Endothelial cell of umbilical vein (primary cell): ENCODE results near the gene TLR5. TPM values are rescaled to one million over a fixed set of nuclear protein-coding genes. Genes with fewer than 3 reads are reported as not detected.

Experiments used
- BruUV-seq: library from RNA; stranded (reverse); fragments of 400-500 nt; replicated peaks from 2 replicates; lab custom pipeline; 2021; lab: Mats Ljungman, UMichigan
- CTCF ChIA-PET: fragments of 300-600, 350-600 bp; sonication (Branson Sonifier 250); formaldehyde crosslinking; loops from one replicate; lab custom pipeline; 2021; ENCODE audit warnings: antibody characterized with exemption, inconsistent platforms; lab: Charles Lee
- POLR2A ChIA-PET: fragments of 300-600, 350-600 bp; sonication (Branson Sonifier 250); formaldehyde crosslinking; loops from one replicate; lab custom pipeline; 2021; ENCODE audit warnings: antibody characterized with exemption, inconsistent platforms; lab: Charles Lee
- DNase-seq: peaks from one replicate; pipeline ENCODE4 v3.0.0-alpha.2; 2011; ENCODE audit warnings: low read depth, low spot score
- FAIRE-seq: peaks from 2 replicates; lab custom pipeline; 2011; peaks lifted over from hg19 to GRCh38; lab: Jason Lieb, UNC
- H2AFZ ChIP-seq: 2 replicates; pipeline ENCODE4 v1.6.0; 2012; ENCODE audit warnings: low read depth, low read length, control low read depth, inconsistent platforms
- H3K27ac ChIP-seq: 2 replicates; pipeline ENCODE4 v1.5.1; 2011; ENCODE audit warnings: low read depth, mild to moderate bottlenecking, control low read depth, low read length, moderate library complexity; ENCODE audit not compliant: insufficient read depth
- H3K27me3 ChIP-seq, 2 experiments: 2 replicates each; pipeline versions ENCODE4 v1.6.0 to v1.6.1; 2011; ENCODE audit warnings: low read length in 2 of 2, mixed read lengths in 1 of 2; ENCODE audit not compliant: control insufficient read depth in 2 of 2, insufficient read depth in 2 of 2
- H3K36me3 ChIP-seq, 2 experiments: 2 replicates in 1 of 2; 3 replicates in 1 of 2; pipeline ENCODE4 v1.5.1; 2011; ENCODE audit warnings: low read length in 2 of 2, mild to moderate bottlenecking in 1 of 2, moderate library complexity in 1 of 2; ENCODE audit not compliant: control insufficient read depth in 2 of 2, insufficient read depth in 2 of 2; ENCODE audit errors: extremely low read depth in 1 of 2
- H3K4me1 ChIP-seq: 3 replicates; pipeline ENCODE4 v1.5.1; 2011; ENCODE audit warnings: mild to moderate bottlenecking, low read length; ENCODE audit not compliant: control insufficient read depth, insufficient read depth; ENCODE audit errors: extremely low read depth
- H3K4me2 ChIP-seq: 2 replicates; pipeline ENCODE4 v1.6.1; 2011; ENCODE audit warnings: low read length, control low read depth, mixed read lengths; ENCODE audit not compliant: insufficient read depth
- H3K4me3 ChIP-seq, 3 experiments: fragments of 200-600 bp in 1 of 3; sonication (generic), shearing (Covaris generic) in 1 of 3; replicated peaks in 1 of 3; 2 replicates each; pipeline ENCODE4 v1.5.1; 2011 to 2016; ENCODE audit warnings: control low read depth in 3 of 3, low read length in 3 of 3, mild to moderate bottlenecking in 2 of 3, inconsistent platforms in 1 of 3, low read depth in 1 of 3, moderate library complexity in 1 of 3; ENCODE audit not compliant: insufficient read depth in 1 of 3
- H3K79me2 ChIP-seq: 2 replicates; pipeline ENCODE4 v1.6.0; 2012; ENCODE audit warnings: low read length, inconsistent platforms; ENCODE audit not compliant: control insufficient read depth, insufficient read depth
- H3K9ac ChIP-seq: replicated peaks from 2 replicates; pipeline ENCODE3; 2011; ENCODE audit warnings: low read length, control low read depth; ENCODE audit not compliant: insufficient read depth; ENCODE audit errors: extremely low read depth
- H3K9me1 ChIP-seq: replicated peaks from 3 replicates; pipeline ENCODE4 v1.6.0; 2011; ENCODE audit warnings: mild to moderate bottlenecking, low read length; ENCODE audit not compliant: control insufficient read depth, insufficient read depth; ENCODE audit errors: extremely low read depth
- H3K9me3 ChIP-seq: replicated peaks from 2 replicates; pipeline ENCODE4 v1.5.1; 2012; ENCODE audit warnings: low read length, inconsistent platforms; ENCODE audit not compliant: control insufficient read depth, insufficient read depth
- H4K20me1 ChIP-seq: replicated peaks from 2 replicates; pipeline ENCODE3; 2011; ENCODE audit warnings: mild to moderate bottlenecking, low read length; ENCODE audit not compliant: control insufficient read depth, insufficient read depth; ENCODE audit errors: extremely low read depth
- EZH2 ChIP-seq: IDR thresholded peaks from 2 replicates; pipeline ENCODE4 v1.6.1; 2012; ENCODE audit warnings: borderline replicate concordance, low read depth, mild to moderate bottlenecking, moderate library complexity, low read length, inconsistent platforms; ENCODE audit not compliant: severe bottlenecking
- FOS ChIP-seq: IDR thresholded peaks from 2 replicates; pipeline ENCODE4 v1.6.1; 2011; ENCODE audit warnings: mild to moderate bottlenecking, low read length, moderate library complexity, borderline replicate concordance; ENCODE audit not compliant: insufficient read depth
- GATA2 ChIP-seq: IDR thresholded peaks from 2 replicates; pipeline ENCODE4 v1.7.0; 2011; ENCODE audit warnings: low read depth, mild to moderate bottlenecking, moderate library complexity, mixed read lengths, low read length; ENCODE audit not compliant: insufficient read length, insufficient read depth
- JUN ChIP-seq: IDR thresholded peaks from 2 replicates; pipeline ENCODE4 v1.6.1; 2011; ENCODE audit warnings: borderline replicate concordance, low read depth; ENCODE audit not compliant: insufficient read length, insufficient read depth
- MYC ChIP-seq: IDR thresholded peaks from one replicate; pipeline ENCODE4 v1.6.1; 2011; ENCODE audit warnings: mild to moderate bottlenecking, low read depth, low read length
- POLR2AphosphoS5 ChIP-seq: IDR thresholded peaks from 2 replicates; pipeline ENCODE4 v1.6.1; 2012; ENCODE audit warnings: low read depth, mild to moderate bottlenecking, control low read depth, low read length, moderate library complexity; ENCODE audit not compliant: insufficient read depth
- dilution Hi-C: fragments of 300-500 bp; cut with MboI; formaldehyde crosslinking; loops from one replicate; pipeline ENCODE4 v1.15.0; 2019; ENCODE audit warnings: low sequenced_read_pairs; ENCODE audit not compliant: extremely low pct_ligation_motif_present
- intact Hi-C: fragments of 100-400 bp; cut with micrococcal nuclease; formaldehyde crosslinking; loops from one replicate; pipeline ENCODE4 v1.10.0; 2022
- polyA plus RNA-seq, 4 experiments: library from polyadenylated mRNA; depleted of rRNA in 3 of 4; stranded (reverse) in 3 of 4; unstranded in 1 of 4; fragments of >200 nt; gene quantifications; 2 replicates each; pipeline versions ENCODE4 v1.2.1 to v1.2.3, GENCODE V29; 2011 to 2012; ENCODE audit warnings: missing spikeins in 1 of 4
- total RNA-seq: library from RNA; stranded (reverse); gene quantifications from 2 replicates; pipeline ENCODE4 v1.2.3, GENCODE V29; 2021
- TF ChIP-seq, protein P1 (sequence below), 2 donors: IDR thresholded peaks; 1 replicate in 1 of 2; 2 replicates in 1 of 2; pipeline ENCODE4 v1.5.1; 2011; ENCODE audit warnings: low read length in 2 of 2, mild to moderate bottlenecking in 2 of 2, moderate library complexity in 2 of 2, control low read depth in 1 of 2, inconsistent platforms in 1 of 2, low read depth in 1 of 2; ENCODE audit not compliant: insufficient read depth in 1 of 2; ENCODE audit errors: extremely low read depth in 1 of 2

TLR5 gene
- total and polyA plus RNA-seq, 2 donors (not counting 3 experiments of a cell fraction or from before 2014, with no cell fraction given), result 0.15 to 0.25 TPM

DNA sequence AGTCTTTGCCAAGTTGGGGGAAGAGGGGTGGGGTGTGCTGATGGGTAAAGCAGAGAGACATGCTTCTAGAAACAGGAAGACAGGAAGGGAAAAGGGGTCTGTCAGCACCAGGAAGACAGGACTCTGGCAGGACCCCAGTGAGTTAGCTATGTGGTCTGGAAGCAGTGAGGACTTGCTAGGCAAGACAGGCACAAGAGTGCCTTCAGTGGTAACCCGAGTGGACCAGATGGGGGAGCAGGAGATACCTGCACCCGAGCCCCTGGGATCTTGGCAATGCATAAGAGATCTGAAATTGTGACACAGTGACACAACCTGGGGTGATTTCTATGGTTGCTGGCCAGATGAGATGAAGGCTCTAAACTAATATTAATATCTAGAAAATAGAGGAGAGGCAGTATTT is 7.0 kb downstream of the TLR5 start:
- DNase-seq (no peak), FAIRE-seq (no peak)
- ChIA-PET CTCF (interaction anchor here (0.9 to 1.6 kb wide), 3 partner anchors 12 to 109 kb away, joined by 3 to 7 read pairs (median 3); no protein-coding TSS in a partner anchor), POLR2A (no interaction called here)
- no TSS peak for BruUV-seq
- H3K27me3 ChIP-seq, result peaks cover 26 to 28% of the 10 kb centered on the region in 2 experiments
- no peak overlapping the region for H3K4me3 ChIP-seq
- H4K20me1 ChIP-seq, result no peaks in the 10 kb centered on the region
- H3K36me3 ChIP-seq, result no peaks in the 10 kb centered on the region
- TF ChIP-seq JUN, result no peak
- no peak for TF ChIP-seq POLR2AphosphoS5
- TF ChIP-seq, protein P1, sequence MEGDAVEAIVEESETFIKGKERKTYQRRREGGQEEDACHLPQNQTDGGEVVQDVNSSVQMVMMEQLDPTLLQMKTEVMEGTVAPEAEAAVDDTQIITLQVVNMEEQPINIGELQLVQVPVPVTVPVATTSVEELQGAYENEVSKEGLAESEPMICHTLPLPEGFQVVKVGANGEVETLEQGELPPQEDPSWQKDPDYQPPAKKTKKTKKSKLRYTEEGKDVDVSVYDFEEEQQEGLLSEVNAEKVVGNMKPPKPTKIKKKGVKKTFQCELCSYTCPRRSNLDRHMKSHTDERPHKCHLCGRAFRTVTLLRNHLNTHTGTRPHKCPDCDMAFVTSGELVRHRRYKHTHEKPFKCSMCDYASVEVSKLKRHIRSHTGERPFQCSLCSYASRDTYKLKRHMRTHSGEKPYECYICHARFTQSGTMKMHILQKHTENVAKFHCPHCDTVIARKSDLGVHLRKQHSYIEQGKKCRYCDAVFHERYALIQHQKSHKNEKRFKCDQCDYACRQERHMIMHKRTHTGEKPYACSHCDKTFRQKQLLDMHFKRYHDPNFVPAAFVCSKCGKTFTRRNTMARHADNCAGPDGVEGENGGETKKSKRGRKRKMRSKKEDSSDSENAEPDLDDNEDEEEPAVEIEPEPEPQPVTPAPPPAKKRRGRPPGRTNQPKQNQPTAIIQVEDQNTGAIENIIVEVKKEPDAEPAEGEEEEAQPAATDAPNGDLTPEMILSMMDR (IDR thresholded peaks at IDR 0.05; ENCODE audit: extremely low read depth in 1 of 2, insufficient read depth in 1 of 2, low read depth in 1 of 2, low read length in 2 of 2), result no peak
- no peak for TF ChIP-seq EZH2
- TF ChIP-seq FOS, result no peak
- no peak for TF ChIP-seq GATA2
- no peak for TF ChIP-seq MYC
- H3K27ac ChIP-seq, result no peak overlapping the region
- no peak overlapping the region for H3K4me2 ChIP-seq
- peaks cover 8% of the 10 kb centered on the region for H3K4me1 ChIP-seq
- intact Hi-C loops (loop anchor here (10.0 kb wide), 1 partner anchor 229 kb away; the partner anchor contains the start of gene SUSD4), dilution Hi-C loops (no loop called here)
- H3K79me2 ChIP-seq, result no peaks in the 10 kb centered on the region
- H2AFZ ChIP-seq, result no peak overlapping the region
- H3K9me1 ChIP-seq, result no peaks in the 10 kb centered on the region
- H3K9ac ChIP-seq, result no peak overlapping the region
- no peaks in the 10 kb centered on the region for H3K9me3 ChIP-seq
